Activated CD4-positive, alpha-beta T cell treated with anti-CD3 and anti-CD28 coated beads for 48 hours (primary cell): ENCODE results near the gene CLK3.
"Not testable (repeated sequence)": the region's sequence is repeated elsewhere in the genome, so short reads cannot be mapped to it uniquely, and the experiment has no call there.

ENCODE experiments used
- DNase-seq: peaks from one replicate; pipeline ENCODE4 v3.0.0-alpha.2; 2020

CLK3 gene

DNA sequence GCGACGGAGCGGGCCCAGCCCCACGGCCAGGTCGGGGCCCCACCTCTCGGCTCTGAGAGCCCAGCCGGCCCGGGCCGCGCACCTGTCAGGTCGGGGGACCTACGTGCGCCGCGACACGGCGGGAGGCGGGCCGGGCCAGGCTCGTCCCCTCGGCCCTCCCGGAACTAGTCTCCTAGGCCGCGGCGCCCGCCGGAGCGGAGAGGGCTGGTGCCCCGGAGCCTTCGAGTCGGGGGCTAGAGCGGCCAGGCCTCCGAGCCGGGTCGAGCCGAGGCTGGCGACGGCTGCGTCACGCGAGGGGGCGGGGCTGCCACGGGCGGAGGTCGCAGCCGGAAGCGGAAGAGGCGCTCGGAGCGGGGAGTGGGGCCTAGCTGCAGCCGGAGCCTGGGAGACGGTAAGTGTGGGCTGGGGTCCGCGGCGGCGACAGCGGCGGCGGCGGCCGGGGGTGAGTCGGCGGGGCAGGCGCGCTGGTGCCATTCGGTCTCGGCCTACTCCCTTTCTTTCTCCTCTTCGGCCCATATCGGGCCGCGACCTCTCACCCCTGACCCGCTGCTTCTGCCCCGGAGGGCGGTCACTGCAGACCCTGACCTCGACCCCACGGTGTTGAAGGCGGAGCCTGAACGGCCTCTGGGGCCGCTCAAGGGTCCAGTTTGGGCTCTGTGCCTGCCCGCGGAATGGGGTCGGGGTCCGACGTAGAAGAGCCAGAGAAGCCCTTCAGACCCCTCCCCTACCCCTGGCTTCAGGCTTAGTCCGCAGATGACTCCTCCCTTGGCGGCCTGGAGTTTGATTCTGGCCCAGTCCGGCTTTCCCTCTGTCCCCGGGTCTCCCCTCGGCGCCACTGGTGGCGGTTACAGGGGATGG lies at the start of gene CLK3:
TSS of gene CLK3 (plus strand) at position 329 of the 858 bp plus-strand sequence. CDS start 3,361 bp downstream, outside the sequence.
- DNase-seq: peak; percentile 98

DNA sequence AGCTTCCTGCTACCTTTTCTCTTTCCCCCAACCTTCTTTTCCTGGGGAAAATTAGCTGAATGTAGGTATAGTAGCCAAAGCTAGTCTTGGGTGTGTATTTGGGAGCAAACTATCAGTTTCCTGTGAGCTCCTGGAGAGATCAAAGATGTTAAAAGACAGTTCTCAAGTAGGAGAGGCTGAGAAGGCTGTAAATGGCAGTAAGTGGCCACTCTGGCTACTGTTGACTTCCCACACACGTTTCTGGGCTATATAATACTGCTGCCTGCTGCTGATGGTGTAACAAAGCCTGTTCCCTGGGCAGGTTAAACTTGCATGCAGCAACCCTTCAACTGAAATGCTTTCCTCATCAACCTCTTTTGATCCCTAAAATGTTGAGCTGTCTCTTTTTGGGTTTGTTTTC lies 47.0 kb upstream of the CLK3 start:
- no peak for DNase-seq

DNA sequence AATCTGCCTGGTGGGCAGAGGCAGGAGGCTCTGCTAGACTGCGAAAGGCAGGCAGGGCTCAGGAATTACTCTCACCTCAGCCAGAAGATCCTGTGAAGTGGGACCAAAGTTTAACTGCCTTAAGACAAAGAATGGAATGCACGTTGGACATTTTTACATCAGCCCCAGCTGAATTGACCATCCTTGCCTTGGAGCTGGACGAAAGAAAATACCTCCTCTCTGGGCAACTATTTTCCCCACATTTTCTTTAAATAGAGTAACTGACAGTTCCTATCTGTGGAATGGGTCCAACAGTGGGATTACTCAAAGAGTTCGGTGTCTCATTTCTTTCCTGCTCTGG lies 45.9 kb upstream of the CLK3 start:
- no peak for DNase-seq

DNA sequence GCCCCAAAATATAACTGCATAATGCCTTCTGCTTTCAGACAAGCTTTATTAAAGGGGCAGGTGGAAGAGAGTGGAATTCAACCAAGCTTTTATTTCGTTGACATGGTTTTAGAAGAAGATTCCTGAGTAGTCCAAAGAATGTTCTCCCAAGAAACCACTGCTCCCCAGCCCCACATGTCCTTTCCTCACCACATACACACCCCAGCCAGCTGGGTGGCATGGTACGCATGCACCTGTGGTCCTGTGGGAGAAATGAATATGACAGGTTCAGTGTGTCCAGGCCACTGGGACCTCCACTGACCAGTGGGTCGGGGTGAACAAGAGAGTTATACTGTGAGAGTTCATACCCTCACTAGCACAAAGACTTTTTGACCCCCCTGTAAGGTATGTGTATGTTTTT lies 44.4 kb upstream of the CLK3 start:
- no peak for DNase-seq

DNA sequence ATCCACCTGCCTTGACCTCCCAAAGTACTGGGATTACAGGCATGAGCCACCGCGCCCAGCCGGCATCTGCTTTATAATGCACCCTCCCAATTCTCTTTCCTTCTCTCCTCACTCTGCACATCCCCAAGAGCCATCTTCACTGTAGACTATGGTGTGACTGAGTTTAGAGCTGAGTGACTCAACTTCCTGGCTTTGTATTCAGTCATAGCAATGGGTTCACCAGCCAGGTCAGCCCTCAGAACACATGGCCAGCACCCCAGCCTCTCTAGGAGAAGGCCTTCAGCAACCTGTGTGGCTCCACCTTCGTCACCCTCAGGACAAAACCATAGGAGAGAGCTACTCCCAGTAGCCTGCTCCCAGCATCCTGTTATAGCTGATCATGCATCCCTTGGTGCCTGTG lies 41.6 kb upstream of the CLK3 start:
- DNase-seq: peak; percentile 18

DNA sequence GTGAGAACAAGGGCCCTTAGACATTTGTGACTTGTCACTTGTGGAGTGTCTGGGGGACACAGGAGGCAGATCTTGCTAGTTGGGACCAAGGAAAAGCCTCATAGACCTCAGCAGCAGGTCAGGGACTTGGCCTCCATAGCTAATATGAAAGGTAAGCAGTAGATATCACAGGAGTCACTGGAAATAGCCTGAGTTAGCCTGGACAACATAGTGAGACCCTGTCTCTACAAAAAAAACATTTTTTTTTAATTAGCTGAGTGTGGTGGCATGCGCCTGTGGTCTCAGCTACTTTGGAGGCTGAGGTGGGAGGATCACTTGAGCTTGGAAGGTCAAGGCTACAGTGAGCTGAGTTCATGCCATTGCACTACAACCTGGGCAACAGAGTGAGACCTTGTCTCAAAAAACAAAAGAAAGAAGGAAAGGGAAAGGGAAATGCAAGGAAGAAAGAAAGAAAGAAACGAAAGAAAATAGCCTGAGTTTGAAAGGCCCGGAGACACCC lies 37.1 kb upstream of the CLK3 start:
- DNase-seq: no peak

DNA sequence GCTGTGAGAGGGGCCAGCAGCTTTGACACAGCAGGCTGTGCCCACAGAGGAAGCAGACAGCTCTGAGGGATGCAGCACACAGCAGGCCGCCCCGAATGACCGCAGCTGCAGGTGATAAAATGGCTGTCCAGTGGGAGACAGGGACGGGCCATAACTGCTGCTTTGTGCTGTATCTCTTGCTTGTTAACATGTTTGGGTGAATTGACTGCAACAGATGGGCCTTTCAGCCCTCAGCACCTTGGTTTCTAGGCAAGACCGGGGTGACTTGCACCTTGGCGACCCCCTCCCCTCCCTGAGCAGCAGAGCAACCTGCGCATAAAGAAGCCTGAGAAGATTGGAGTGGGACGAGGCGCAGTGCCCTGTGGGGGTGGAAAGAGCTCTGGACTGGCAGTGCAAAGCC lies 36.6 kb upstream of the CLK3 start:
- DNase-seq: no peak

DNA sequence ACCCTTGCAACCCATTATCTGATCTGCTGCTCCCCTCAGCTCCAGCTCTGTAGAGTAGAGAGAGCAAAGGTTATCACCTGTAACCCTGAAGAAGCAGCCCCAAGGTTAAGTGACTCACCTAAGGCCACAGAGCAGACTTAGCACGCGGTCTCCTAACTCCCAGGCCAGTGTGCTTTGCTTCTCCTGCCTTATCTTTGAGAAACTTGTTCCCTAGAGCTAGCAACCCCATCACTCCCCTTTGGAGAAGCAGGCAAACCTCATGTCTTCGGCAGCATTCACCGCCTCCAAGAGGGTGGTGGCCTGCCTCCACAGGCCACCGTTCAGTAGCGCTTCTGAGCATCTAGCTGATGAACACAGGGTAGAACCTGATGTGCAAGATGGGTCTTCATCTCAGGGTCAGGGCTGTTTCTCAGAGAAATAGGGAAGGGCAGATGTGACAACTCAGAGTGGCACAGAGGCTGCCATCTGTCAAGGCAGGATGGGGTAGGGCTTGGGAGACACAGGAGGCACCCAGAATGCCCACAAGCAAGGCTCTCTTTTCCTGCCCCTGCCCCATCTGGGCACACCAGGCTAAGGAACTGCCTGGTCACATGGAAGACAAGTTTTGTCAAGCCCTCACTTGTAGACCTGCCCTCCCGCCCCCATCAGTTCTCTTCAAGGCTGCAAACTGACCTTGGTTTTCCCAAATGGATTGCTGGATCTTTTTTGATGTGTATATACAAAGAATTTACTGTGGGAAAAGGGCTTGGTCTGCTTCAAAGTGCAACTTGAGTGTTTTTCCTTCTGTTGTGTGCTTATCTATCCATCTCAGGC lies 34.9 kb upstream of the CLK3 start:
- DNase-seq: no peak

DNA sequence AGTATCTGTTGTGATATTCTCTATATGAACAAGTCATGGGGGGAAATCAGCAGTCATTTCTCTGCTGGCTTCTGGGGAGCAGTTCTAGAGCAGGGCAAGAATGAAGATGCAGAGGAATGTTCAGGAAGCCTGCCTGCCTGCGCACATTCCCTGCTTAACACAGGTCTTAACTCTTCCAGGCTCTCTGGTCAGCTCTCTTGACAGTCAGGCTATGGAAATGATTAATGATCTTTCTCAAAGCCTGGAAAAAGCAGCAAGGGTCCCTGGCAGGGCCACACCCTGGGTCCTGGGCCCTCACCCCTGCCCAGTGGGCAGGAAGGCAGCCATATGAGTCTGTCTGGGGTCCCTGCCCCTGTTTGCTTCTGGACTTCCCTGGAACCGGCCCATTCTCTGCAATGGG lies 31.4 kb upstream of the CLK3 start:
- no peak for DNase-seq

DNA sequence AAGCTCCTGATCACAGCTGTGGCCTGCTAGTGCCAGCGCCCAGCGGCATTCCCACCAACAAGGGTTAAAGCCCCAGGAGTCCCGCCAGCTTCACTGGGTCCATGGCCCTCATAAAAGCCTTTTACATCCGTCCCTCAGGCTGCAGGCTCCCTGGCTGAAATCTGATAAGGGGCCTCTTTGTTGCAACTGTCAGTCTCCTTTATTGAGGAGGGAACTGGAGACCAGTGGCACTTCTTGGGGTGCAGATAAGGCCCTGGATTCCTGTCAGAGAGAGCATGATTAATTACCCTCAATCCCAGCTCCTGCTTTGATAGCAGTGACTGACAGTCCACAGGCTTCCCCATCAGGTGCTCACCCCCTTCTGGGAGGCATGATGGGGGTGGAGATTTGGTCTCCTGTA lies 30.9 kb upstream of the CLK3 start:
- no peak for DNase-seq

DNA sequence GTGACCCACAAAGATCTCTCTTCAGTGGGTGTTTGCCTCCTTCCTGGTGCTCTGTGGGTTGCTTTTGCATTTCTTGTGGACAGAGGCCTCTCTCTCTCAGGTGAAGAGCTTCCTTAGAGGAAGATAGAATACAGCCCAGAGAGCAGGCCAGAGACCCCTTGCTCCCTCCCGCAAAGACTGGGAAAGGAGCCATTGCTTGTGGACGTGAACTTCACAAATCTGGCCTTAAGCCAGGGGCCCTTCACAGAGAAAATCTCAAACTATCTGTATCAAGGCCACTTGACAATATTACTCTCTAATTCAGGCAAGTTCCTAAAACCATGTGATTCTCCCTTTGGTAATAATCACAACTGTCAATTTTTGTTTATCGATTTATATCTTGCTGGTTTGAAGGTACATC lies 30.4 kb upstream of the CLK3 start:
- DNase-seq: no peak

DNA sequence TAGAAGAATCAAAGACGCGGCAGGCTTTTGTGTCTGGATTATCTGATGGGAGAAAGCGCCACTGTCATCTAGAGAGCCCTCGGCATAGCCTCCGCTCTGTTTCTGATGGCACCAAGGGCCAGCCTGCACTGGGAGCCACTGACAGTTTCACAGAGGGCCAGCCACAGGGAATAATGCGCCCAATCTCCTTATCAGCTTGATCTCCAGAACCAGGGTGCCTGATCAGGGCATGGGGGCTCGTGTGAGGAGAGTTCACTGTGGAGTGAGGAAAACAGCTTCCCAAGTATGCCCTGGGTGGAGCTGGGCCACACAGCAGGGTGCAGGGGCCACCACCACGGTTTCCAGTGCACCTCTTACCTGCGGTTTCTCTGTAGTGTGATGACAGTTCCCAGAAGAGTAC lies 29.8 kb upstream of the CLK3 start:
- no peak for DNase-seq

DNA sequence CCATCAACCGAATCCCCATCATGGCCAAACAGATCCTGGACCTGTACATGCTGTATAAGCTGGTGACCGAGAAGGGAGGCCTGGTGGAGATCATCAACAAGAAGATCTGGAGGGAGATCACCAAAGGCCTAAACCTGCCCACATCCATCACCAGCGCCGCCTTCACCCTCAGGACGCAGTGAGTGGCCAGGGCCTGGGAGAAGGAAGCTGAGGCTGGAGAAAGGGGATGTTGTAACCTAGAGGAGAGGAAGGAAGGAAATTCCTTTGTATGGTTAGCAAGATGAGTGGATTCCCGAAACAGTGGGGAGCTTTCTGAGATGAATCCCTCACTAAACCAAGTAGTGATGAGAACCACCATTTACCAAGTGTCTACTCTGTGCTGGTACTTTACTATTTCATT lies 25.8 kb upstream of the CLK3 start:
- no peak for DNase-seq

DNA sequence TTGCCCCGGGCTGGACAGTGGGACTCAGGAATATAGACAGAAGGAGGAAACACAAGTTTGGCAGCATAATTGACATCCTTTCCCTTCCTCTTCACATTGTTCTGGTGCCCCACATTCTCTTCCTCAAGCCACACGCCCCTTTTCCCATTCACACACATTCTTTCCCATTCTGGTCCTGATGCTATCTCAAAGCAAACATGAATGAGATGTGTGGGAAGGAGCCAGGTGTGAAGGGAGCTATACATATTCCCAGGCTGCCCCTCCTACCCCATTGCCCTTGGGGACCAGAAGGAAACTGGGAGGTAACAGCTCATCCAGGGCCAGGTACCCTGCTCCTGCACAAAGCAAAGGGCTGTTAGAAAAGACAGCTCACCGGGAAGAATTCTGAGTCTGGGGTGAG lies 23.4 kb upstream of the CLK3 start:
- DNase-seq: no peak

DNA sequence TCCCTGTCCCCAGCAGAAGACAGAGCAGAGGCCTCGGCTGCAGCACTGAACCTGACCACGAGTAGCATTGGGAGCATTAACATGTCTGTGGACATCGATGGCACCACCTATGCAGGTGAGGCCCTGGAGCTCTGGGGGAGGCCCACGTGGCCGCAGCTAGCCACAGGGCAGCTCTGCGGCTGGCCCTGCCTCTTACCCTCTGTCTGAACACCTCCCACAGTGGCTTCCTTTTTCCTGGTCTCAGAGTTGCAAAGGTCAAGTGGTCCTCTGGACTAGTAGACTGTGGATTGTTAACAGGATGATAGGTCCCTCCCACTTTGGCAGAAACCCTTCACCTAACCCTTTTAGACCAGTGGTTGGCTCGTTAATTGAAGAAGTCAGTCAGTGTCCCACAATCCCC lies 22.5 kb upstream of the CLK3 start:
- DNase-seq: no peak

DNA sequence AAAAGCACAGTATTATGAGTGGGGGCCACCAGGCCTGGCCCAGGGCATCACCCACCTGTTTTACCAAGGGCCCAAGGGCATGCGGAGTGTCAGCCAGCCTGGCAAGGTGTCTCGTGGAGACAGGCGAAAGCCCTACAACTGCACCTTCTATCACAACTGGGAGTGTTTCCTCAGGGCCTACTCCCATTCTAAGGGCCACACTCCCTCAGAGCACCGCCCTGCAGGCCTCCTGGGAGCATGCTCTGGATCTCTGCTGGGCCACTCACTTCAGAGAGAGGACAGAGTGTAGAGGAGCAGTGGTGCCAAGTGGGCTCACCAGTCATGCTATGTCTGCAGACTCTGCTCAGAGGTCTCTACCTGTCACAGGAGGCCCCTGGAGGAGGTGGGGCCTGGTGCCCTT lies 21.2 kb upstream of the CLK3 start:
- DNase-seq: no peak

DNA sequence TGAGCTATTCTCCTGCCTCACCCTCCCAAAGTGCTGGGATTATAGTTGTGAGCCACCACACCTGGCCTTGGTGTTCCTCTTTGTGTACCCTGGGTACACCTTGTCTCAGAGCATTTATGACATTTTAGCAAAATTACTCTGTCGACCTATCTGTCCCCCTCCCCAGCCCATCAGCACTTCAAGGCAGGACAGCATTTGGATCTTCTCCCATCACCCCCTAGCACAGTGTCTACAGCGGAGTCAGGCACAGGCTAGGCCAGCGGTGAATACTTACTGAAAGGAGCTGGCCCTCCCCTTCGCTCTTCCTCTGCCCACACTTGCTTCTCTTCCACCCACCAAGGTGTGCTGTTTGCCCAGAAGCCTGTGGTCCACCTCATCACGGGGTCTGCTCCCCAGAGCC lies 20.4 kb upstream of the CLK3 start:
- no peak for DNase-seq

DNA sequence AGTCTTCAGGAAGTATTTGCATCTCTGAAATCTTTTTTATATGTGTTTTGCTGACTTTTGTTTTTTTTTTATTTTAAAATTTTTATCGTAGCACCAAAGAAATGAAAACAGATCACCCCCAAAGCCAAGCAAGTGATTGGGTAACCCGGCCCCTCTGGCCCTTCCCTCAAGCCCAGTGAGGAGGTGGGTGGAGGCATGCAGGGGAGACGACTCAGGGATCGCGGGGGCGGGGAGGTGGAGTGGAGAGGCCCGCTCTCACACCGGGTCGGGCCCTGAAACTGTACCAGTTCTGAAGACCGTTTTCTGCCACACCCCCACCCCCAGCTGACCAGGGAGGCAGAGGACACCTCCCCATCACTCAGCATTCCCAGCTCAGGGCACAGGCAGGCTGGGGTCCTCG lies 18.9 kb upstream of the CLK3 start:
- DNase-seq: not testable (repeated sequence)

DNA sequence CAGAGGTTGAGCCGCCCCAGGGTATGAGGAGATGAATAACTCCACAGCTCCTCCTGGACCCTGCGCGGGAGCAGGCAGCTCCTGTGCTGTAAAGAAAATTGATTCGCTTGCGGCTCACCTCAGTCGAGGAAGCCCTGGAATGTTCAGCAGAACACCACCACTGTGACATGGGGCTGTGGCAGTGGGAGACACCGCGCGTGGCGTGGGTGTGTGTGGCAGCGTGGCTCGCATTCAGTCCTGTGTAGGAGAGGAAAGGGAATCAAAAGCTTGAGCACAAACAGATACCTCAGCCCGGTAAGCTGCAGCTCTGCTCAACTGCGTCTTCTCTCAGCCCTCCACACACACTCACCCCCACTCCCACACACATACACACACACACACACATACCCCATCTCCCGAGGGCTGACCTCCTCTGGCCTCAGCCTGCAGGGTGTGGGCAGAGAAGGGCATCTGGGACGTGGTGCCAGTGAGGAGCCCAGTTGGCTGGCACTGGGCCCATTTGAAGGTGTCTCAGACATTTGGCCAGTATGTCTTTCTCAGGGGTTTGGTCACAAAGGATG lies 18.4 kb upstream of the CLK3 start:
- not testable (repeated sequence) for DNase-seq

DNA sequence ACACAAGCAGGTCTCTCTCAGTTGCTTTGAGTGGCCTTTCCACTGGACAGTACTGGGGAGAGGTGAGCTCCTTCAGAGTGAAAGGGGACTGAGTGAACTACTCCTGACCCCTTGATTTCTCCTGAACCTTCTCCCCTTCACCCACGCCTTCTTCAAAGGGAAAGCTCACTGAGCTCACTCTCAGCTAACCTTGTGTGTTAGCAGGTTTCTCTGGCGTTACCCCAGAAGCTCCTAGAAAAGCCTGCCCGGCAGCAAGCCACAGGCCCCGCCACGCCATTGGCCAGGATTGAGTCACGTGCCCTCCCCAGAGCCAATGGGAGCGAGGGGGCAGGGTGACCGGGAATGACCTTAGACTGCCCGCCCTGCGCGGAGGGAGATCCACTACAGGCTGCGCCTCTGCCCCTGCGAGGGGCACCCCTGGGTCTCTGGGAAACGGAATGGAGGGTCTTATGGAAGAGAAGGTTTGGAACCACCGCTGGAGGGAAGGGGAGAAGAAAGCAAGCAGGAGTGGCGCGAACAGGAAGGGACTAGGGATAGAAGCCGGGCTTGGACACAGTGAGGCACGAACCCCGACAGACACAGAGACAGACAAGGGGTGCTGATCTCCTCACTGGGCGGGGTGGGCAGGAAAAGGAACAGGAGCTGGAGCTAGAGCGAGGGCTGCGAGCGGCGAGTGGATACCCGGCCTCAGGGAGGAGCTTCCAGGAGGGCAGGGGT lies 17.4 kb upstream of the CLK3 start:
- peak; percentile 93 for DNase-seq

DNA sequence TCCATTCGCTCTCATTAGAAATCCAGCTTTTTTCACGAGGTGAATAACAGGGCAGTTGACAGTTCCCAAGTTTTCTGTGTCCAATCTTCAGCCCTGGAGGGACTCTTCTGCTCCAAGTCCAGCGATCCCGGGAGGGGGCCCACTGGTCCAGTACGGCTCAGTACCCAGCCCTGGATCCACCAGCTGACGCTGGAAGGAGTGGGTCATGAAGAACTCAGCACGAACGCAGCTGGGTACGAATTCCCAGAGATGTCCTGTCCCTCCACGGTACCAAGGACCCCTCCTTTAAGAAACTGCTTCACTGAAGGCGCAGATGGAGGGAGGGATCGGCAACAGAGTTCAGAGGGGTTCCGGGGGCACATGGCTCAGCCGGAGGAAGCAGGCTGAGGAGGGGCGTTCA lies 16.5 kb upstream of the CLK3 start:
- no peak for DNase-seq

DNA sequence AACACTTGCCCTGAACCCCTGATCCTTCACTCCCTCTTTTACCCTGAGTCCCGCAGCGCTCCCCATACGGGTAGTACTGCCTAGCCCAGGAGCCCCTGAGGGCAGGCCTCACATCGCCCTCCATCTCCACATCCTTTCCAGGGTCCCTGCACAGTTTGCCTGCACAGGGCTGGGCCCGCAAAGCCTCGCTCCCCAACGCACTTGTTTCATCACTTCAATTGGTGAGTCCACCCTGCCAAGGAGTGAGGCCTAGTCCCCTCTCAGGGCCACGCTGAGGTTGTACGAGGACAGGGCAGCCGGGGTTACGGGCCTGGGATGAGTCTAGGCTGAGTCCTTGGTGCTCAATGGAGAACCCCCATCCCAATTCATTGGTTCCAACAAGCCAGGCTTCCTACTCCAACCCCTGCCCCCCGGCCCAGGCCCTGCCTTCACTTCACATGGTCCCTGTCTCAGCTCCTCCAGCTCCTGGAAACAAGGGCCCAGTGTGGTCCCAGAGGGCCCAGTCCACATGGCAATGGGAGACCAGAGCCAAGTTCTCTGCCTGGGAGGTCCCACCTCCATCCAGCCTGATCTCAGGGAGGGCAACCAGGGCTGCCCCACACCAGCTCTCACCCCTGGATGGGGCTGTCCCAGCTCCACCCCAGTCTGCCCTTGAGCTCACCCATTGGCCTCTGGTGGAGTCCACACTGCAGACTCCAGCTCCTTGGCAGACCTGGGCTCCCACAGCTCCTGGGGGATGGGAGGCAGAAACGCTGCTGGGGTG lies 12.4 kb upstream of the CLK3 start:
- DNase-seq: no peak
